LoVo (cell line): ENCODE measurements around the gene SLIT3.

Experiments
- DNase-seq: peaks from one replicate; pipeline ENCODE4 v3.0.0-alpha.2; 2016; ENCODE audit warnings: low spot score

SLIT3 gene

DNA sequence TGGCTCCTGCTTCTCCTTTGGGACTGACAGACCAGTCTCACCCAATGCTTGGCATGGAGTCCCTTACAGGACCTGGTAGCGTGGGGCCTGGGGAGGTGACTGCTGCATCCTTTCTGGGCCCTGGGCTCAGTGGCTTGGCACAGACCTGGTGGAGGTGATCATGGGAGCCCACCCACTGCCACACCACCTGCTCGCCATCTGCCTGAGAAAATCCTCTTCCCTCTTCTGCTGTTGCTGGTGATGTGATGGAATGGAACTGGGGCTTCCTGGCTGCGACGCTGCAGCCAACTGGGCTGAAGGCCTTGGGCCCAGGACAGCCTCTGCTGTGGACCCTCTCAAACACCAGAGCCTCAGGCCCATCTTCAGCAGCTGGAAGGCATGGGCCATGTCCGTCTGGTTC, 599.3 kb downstream of the SLIT3 start:
- no peak for DNase-seq

DNA sequence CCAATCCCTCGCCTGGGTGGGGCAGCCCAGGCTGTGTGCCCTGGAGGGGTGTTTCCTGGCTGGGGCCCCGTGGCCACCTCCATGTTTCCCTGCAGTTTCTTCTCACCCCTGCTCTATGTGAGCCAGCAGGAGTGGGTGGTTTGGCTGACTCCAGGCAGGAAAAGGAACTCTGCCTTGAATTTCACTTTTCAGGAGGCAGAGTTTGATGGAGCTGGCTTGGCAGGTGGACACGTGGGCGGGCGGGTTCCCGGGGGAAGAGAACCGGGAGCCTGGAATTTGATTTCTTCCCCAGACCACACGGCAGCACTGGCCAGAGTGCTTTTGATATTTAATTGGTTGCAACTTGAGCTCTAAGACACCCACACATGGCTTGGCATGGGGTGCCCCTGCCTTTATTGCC, 601.9 kb downstream of the SLIT3 start:
- no peak for DNase-seq

DNA sequence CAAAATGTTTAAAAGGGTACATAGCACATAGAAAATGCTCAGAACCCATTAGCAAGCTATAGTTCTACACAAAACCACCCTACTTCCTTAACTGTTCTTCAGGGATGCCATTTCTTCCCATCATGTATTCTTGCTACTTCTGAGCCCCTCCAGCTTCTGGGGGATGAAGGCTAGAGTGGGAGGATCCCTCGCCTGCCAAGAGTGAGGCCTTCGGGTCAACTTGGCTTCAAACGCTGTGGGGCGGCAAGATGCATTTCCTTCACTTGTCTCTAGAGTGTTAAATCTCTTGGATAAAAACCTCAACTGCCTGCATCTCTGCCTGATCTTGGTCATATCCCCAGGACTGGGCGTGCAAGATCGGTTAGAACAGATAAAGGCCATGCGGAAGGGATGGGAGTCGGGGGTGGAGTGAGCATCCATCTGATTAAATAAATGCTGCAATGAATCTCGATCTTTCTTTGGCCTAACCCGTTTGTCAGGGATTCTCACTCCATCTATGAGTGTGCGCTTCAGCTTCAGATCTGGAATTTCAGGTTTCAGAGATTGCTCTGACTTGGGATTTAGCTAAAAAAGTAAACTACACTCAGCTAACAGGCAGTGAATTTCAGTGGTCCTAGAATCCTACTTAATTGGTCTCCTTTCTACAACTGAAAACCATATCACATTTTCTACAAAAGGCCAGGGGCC, 603.8 kb downstream of the SLIT3 start:
- no peak for DNase-seq

DNA sequence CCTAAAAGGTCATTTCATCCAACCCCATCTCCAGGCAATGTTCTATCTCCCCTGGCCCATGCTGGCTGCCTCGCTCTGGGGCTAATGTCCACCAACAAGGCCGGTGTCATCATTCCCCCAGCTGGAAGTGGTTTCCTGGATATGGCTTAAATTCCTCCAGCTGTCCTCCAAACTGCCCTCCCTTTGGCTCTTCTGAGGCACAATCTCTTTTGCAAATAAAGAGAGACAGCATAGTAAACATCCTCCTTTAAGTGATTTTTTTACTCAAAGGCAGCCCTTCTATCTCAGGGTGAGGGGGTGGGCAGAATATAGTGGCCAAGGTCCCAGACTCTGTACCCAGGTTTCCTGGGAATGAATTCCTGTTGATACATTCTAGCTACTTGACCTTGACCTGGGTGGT, 604.3 kb downstream of the SLIT3 start:
- DNase-seq: no peak

DNA sequence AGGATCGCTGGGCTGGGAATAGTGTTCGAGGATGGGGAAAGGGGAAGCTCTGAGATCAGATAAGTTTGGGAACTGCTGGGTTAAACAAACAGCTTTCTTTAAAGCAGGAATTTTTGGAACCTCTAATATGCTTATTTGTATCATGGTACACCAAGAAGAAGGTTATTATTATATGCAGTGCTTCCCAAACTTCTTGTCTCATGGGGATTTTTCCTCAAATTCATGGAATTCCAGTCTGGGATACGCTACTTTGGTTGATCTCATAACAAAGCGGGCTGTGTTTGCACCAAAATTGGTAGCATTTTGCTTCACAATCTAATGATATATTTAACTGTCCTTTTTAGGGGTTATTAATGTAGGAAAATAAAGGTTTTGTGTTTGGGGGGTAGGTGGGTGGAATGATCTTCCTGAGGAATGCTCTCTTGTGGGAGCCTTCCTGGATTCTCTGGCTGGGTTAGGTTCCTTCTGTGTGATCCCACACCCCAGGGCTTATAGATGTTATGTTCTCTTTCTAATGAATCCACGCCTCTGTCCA, 605.6 kb downstream of the SLIT3 start:
- no peak for DNase-seq

DNA sequence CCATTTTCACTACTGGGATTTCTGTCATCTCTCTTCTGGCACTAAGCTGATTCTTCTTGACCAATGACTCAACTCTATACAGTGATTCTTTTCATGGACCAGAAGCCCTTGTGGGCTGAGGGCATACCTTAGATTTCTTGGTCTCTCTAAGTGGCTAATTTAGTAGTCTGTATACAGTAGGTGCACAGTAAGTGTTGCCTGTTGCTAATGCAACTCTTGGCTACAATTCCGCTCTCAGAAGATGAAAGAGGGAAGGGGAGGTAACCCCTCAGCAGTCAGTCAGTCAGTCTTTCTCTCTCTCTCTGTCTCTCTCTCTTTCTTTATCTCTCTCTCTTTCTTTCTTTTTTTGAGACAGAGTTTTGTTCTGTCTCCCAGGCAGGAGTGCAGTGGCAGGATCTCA, 606.6 kb downstream of the SLIT3 start:
- no peak for DNase-seq

DNA sequence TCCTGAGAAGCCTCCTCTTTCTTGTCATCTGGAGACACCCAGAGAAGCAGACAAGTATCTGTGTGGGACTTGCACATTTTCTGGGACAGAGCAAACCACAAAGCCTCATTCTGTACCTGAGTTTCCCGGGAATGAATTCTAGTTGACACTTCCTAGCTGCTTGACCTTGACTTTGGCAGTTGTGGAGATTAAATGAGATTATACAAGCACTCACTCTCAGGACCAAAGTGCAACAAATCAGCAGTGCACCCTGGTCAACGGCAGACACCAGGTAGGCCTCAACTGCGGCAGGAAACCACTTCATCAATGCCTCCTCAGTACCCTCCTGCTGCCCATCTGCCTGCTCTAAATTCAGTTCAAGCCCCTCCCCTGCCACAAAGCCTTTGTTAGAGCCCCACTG, 607.1 kb downstream of the SLIT3 start:
- DNase-seq: no peak

DNA sequence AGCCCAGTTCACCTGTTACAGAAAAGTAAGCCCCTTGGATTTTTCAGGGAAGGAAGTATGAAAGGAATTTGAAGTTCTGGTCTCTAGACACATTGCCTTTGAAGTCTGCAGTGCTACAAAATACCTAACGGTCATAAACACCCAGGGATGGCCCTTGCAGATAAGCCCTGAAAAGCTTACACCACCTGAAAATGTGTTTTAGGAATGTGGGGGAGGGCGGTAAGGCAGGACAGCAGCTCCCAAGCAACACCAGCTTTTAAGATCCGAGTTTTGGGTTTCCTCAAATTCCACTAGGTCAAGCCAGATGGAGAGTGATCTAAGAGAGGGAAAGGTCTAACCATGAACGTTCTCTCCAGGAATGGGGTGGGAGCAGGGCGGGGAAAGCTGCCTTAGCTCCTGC, 607.6 kb downstream of the SLIT3 start:
- DNase-seq: no peak

DNA sequence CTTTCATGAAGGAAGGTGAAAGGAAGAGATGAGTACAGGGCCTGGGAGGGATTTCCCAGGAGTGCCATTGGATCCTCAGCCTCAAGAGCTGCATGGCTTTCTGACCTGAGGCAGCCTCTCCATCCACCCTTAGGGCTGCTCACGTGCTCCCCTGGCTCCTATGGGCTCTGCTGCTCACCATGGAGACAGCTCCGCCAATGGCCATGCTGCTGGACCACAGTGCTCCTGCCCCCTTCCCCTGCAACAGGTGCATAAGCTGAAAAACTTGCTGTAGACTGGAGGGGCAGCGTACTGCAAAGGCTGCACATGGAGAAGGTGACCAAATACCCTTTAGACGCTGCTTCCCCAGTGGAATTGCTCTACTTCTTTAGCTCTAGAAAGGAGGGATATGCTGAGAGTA, 609.0 kb downstream of the SLIT3 start:
- no peak for DNase-seq

DNA sequence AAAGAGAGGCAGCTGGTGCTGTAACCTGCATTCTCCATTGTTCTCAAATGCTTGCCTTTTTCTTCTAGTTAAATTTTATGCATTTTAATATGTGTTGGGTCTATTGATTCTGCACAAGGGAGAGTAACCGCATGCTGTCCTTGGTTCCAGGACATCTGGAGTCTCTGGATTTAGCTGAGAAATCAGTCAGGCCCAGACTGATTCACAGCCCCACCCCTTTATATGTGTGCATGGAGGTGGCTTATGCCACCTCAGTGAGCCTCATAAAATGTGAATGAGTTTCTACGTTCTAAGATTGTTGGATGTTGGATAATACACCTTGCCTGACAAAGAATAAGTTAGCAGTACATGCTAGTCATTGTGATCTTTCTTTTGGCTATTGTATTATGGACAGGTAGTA, 611.7 kb downstream of the SLIT3 start:
- no peak for DNase-seq

DNA sequence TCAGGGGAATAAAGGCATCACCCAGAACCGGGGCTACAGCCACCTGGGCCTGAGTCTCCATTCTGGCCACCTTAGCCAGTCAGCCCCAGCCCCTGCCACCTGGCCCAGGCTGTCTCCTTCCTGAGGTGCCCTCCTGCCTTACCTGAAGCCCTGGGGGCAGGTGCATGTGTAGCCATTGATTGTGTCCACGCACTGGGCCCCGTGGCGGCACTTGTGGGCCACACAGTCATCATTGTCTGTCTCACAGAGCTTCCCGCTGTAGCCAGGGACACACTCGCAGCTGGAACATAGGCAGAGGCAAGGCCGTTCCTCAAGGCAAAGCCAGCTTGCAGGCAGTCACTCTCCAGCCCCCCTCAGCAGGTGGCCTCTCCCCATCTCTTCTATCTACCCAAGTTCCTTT, 614.1 kb downstream of the SLIT3 start:
- DNase-seq: no peak

DNA sequence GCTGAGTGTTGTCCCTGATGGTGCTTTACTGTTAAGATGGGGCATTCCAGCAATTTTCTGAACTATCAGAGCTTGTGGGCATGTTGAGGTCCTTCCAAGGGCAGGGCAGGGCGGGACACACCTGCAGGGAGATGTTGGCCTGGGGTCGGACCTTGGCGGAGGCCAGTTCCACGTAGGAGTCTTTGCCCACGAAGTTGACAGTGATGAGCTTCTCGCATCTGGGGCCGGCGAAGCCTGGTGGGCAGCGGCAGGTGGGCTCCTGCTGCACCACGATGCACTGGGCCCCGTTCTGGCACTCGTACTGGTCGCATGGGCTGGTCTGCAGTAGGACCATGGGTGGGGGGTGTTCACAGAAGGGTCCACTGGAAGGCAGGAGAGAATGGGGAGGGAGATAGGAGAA, 615.4 kb downstream of the SLIT3 start:
- no peak for DNase-seq

DNA sequence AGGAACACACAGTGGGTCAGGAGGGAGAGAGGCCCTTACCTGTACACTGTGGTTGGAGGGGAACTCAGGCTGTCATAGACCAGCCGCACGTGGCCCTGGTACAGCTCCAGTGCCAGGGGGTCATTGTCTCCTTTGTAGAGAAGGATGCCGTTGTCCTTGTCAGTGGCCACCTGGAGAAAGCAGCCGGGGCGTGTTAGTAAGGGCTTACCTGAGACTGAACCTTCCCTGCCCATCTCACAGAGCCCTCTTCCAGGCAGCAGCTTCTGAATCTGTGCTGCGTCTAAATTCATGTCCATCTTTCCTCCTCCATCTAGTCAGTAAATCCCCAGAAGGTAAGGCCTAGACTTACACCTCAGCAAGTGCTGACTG, 617.0 kb downstream of the SLIT3 start:
- no peak for DNase-seq

DNA sequence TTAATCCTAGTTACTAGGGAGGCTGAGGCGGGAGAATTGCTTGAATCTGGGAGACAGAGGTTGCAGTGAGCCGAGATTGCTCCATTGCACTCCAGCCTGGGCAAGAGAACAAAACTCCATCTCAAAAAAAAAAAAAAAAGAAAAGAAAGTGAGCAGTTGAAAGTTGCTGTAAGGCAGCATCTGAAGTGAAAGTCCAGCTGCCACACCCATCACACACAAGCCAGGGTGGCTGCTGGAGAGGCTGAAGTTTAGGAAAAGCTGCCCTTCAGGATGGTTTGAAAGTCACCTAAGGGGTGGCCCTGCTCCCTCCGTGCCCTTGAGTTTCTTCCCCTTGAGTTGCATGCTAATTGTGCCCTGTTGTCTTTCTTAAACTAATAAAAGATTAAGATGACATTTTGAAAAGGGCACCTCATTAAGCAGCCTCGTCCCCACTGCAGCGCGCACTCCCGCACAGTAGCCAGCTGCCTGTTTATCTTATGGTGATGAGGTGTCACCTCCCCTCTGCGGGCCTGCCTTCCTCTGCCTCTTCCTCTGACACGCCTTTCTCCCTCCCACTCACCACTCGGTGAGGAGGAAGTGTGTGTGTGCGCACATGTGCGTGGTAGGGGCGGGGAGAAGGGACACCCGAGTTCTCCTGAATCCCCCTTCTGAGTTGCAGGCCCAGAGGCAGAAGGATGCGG, 617.6 kb downstream of the SLIT3 start:
- DNase-seq: no peak

DNA sequence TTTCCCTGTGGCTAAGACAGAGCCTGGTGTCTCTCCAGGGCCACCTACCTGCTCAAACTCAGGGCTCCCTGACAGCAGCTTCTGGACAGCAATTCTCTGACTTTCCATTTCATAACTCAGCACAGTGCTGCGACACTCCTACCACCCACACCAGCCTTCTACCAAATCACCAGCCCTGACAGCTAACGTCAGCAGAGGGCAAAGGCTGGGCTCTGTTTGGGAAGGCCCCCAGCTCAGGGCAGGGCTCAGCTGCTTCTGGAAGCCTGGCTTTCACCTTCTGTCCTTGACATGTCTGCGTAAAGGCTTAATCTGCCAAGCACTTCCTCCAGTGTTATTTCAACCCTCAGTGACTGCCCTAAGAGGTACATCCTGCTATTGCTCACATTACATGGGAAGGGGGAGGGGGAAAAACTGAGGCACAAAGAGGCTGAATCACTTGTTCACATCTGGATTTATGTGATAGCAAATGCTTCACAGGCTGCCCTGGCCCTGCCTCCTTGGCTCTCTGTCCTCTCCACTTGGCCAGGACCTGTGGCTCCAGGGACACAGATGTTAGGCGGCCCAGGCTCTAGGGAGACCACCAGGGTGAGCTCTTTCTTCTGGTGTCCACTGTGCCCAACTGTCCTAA, 619.3 kb downstream of the SLIT3 start:
- DNase-seq: no peak

DNA sequence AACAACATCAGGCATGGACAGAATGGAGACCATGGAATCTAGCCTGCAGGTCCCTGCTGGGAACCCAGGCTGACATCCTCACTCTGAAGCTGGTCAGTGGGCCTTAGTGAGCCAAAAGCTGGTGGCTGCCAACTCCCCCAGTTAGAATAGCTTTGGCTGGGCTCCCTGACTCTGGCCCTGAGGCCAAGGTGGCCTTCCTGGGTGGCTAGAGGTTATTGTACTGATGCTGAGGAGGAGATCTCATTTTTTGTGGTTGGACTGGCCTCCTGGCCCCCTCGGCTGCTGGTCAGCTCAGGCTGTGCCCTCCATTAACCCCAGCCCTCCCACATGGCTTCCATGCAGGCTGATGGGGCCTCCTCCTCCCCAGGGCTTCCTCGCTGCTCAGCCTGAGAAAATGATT, 620.5 kb downstream of the SLIT3 start:
- no peak for DNase-seq

DNA sequence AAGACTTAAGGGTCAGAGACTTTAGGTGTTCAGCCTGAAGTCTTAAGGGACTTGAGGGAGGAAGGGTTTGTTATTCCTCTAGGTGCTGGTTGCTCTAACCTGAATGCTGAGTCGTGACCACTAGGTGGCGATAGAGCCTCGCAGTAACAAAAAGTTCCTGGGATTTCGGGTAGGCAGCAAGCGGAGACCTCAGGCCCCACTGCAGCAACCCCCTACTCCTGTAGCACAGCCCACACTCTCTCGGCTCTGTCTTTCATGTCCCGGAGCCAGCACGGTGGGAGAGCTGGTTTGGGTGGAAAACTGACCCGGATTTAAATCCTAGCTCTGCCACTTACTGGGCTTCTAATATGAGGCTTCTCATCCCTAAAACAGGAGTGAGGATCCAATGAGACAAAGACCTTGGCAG, 621.4 kb downstream of the SLIT3 start:
- DNase-seq: peak; percentile 80

DNA sequence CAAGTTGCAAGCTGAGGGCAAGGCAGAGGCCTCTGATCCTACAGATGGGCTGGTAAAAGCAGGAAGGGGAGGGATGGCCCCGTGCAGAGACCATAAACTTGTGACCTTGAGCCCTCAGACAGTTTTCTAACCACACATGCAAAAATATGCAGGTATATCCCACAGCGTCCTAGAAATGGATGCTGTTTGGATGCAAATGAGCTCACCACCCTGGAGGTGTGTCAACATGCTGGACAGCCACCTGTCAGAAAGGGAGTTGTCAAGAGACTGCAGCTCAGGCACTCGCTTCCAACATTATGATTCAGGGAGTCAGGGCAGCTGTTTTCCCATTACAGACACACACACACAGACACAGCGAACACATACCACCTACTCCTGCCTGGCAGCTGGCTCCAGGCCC, 624.4 kb downstream of the SLIT3 start:
- no peak for DNase-seq

DNA sequence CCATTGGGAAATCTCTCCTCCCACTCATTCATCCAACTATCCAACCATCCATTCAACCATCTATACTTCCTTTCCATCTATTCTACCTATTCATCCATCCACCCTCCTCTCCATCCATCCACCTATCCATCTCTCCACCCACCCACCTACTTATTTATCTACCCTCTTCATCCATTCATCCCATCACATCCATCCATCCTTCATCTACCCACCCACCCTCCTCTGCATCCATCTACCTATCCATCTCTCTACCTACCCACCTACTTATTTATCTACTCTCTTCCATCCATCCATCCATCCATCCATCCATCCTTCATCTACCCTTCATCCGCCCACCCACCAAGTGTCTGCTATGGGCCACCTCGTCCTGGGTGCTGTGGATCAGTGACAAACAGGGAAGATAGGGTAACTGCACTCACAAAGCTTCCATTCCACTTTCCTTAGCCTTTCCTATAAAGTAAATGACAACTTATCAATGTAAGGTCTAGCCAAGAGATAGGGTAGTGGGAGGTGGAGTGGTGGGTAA, 625.0 kb downstream of the SLIT3 start:
- DNase-seq: no peak

DNA sequence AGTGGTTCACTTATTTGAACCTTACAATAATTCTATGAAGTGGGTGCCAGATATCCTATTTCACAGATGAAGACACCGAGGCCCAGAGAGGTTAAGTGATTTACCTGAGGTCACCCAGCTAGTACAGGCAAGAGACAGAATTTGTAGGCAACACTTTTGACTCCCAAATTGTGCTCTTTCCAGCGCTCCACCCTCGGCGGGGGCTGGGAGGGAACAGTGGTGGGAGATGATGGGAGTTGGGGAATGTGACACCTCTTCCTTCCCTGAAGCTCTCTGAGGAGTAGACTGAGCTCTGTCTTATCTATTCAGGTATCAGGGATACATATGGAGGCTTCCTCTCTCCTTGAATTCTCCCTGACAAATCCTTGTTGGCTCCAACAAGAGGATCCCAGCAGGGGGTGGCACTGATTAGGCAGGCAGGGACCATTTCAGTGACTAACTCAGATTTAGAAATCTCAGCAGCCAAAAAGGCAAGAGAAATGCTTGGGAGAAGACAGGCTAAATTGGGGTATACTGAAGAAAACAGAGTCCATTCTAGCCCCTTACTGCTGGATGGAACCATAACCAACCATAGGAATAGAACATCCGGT, 626.0 kb downstream of the SLIT3 start:
- DNase-seq: no peak

DNA sequence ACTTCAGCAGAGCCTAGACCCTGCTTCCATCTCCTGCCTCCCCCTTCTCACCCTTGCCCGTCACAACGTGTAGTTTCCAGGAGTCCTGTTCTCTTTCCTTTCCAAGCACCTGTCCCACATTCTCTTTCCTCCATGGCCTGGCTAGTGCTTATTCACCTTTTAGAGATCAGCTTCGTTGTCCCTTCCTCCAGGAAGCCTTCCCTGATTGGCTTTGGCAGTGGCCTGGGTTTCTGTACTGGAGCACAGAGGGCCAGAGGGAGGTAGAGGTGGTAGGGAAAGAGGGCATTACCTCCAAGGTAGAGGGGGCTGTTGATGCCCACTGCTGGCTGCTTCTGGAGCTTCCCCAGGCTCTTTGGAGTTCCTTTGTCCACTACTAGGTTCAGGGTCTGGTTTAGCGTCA, 628.1 kb downstream of the SLIT3 start:
- no peak for DNase-seq

DNA sequence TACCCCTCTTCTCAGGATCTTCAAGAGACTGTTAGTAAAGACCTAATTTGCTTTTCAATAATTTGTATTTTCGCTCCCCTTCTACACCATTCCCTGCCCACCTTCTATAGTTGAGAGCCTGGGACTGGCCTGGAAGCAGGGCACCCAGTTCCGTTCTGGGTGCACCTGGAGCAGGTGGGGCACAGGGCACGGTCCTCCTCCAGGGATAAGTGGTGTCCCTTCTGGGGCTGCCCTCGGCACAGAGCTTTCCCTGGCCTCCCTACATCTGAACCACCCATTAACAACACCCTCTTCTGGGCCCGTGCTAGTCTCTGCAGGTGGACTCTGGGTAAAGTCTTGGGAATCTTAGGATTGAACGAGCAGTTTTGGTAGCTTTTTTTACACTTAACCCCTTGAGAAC, 628.9 kb downstream of the SLIT3 start:
- DNase-seq: no peak
